Ureter (tissue), 1 donor: Measurements from ENCODE around the gene PAN2. TPM values are rescaled to one million over a fixed set of nuclear protein-coding genes. Genes with fewer than 3 reads are reported as not detected.
"Not testable (repeated sequence)": the region's sequence is repeated elsewhere in the genome, so short reads cannot be mapped to it uniquely, and the experiment has no call there.

ENCODE experiments used
- DNase-seq: peaks from one replicate; pipeline ENCODE4 v3.0.0-alpha.2; 2020; ENCODE audit warnings: low spot score
- total RNA-seq: library from RNA; stranded (reverse); gene quantifications from one replicate; pipeline ENCODE4 v1.2.4, GENCODE V29; 2023
- donor health status: DM: yes; HTN: yes; CAD: no.

Gene PAN2
- total RNA-seq, 1 donor from 2014 or later: 103 TPM

- DNase-seq: no peak
Observed at GRCh38 chr12:56311003-56311402, 22.8 kb downstream of the PAN2 start.

GRCh38 chr12:56308714-56309113, 25.1 kb downstream of the PAN2 start:
- no peak for DNase-seq

GRCh38 chr12:56307221-56307965, 26.4 kb downstream of the PAN2 start:
- no peak for DNase-seq

GRCh38 chr12:56304872-56305590, 28.8 kb downstream of the PAN2 start:
- no peak for DNase-seq

- no peak for DNase-seq
Observed at GRCh38 chr12:56304276-56304675, 29.5 kb downstream of the PAN2 start.

- DNase-seq: no peak
Observed at GRCh38 chr12:56300644-56301464, 32.9 kb downstream of the PAN2 start.

- DNase-seq: peak; percentile 99
Observed at GRCh38 chr12:56299853-56300643, 33.8 kb downstream of the PAN2 start, which contains the start of gene CS. Gene CS, minus strand, starts transcription at chr12:56300330. Its CDS starts 129 bp downstream, at chr12:56300201.

GRCh38 chr12:56299308-56299852, 34.4 kb downstream of the PAN2 start:
- DNase-seq: no peak

GRCh38 chr12:56298828-56299227, 35.0 kb downstream of the PAN2 start:
- DNase-seq: no peak

GRCh38 chr12:56297400-56297799, 36.4 kb downstream of the PAN2 start:
- no peak for DNase-seq

GRCh38 chr12:56296295-56296694, 37.5 kb downstream of the PAN2 start:
- no peak for DNase-seq

- DNase-seq: no peak
Observed at GRCh38 chr12:56293795-56294194, 40.0 kb downstream of the PAN2 start.

- no peak for DNase-seq
Observed at GRCh38 chr12:56288705-56289387, 45.0 kb downstream of the PAN2 start.

- DNase-seq: no peak
Observed at GRCh38 chr12:56286044-56286830, 47.6 kb downstream of the PAN2 start.

GRCh38 chr12:56284263-56284662, 49.5 kb downstream of the PAN2 start:
- DNase-seq: not testable (repeated sequence)

GRCh38 chr12:56282579-56282978, 51.2 kb downstream of the PAN2 start:
- DNase-seq: no peak

- DNase-seq: no peak
Observed at GRCh38 chr12:56282030-56282429, 51.8 kb downstream of the PAN2 start.

- DNase-seq: no peak
Observed at GRCh38 chr12:56280849-56281248, 53.0 kb downstream of the PAN2 start.

- no peak for DNase-seq
Observed at GRCh38 chr12:56278905-56279304, 54.9 kb downstream of the PAN2 start.

- no peak for DNase-seq
Observed at GRCh38 chr12:56274299-56274698, 59.5 kb downstream of the PAN2 start.
